NT2/D1 (cell line): ENCODE data around the gene CD180.

Source experiments
- DNase-seq: peaks from one replicate; pipeline ENCODE4 v3.0.0-alpha.2; 2011; ENCODE audit warnings: low read depth, low spot score
- H3K27me3 ChIP-seq: 2 replicates; pipeline ENCODE4 v1.6.0; 2011; ENCODE audit warnings: mild to moderate bottlenecking; ENCODE audit not compliant: insufficient read length, insufficient read depth
- H3K36me3 ChIP-seq: 2 replicates; pipeline ENCODE4 v1.6.1; 2011; ENCODE audit warnings: mild to moderate bottlenecking, low read length, mixed read lengths; ENCODE audit not compliant: insufficient read depth, insufficient read length
- H3K4me1 ChIP-seq: 2 replicates; pipeline ENCODE4 v1.5.1; 2011; ENCODE audit not compliant: insufficient read depth, insufficient read length
- H3K4me3 ChIP-seq: 2 replicates; pipeline ENCODE4 v1.5.1; 2011; ENCODE audit warnings: low read depth; ENCODE audit not compliant: insufficient read length
- H3K9ac ChIP-seq: 2 replicates; pipeline ENCODE4 v1.6.0; 2011; ENCODE audit warnings: low read depth; ENCODE audit not compliant: insufficient read length
- H3K9me3 ChIP-seq: 2 replicates; pipeline ENCODE4 v1.5.1; 2011; ENCODE audit warnings: mild to moderate bottlenecking, low read length; ENCODE audit not compliant: insufficient read depth
- SUZ12 ChIP-seq: IDR thresholded peaks from 2 replicates; pipeline ENCODE4 v1.6.1; 2011; ENCODE audit not compliant: insufficient read length, insufficient read depth; ENCODE audit errors: extremely low read depth
- YY1 ChIP-seq: IDR thresholded peaks from 2 replicates; pipeline ENCODE4 v1.6.1; 2011; ENCODE audit not compliant: insufficient read length, insufficient read depth
- ZNF274 ChIP-seq: IDR thresholded peaks from 2 replicates; pipeline ENCODE4 v1.6.1; 2011; ENCODE audit warnings: mild to moderate bottlenecking, low read depth, low read length

The CD180 gene

GRCh38 chr5:67149057-67149950 lies 47.3 kb downstream of the CD180 start:
- H3K9me3 ChIP-seq: no peaks in the 10 kb centered on the region
- TF ChIP-seq YY1: no peak
- no peak for TF ChIP-seq SUZ12
- TF ChIP-seq ZNF274: no peak
- no peak overlapping the region for H3K9ac ChIP-seq
- no peak overlapping the region for H3K4me3 ChIP-seq
- DNase-seq: no peak
- no peaks in the 10 kb centered on the region for H3K27me3 ChIP-seq
- H3K4me1 ChIP-seq: no peaks in the 10 kb centered on the region
- peaks cover 13% of the 10 kb centered on the region for H3K36me3 ChIP-seq

GRCh38 chr5:67147760-67148159 lies 48.8 kb downstream of the CD180 start:
- no peak for TF ChIP-seq SUZ12
- no peak for TF ChIP-seq ZNF274
- no peak for TF ChIP-seq YY1
- no peaks in the 10 kb centered on the region for H3K9me3 ChIP-seq
- no peak for DNase-seq
- no peaks in the 10 kb centered on the region for H3K4me1 ChIP-seq
- H3K36me3 ChIP-seq: peaks cover 19% of the 10 kb centered on the region
- H3K27me3 ChIP-seq: no peaks in the 10 kb centered on the region
- no peak overlapping the region for H3K9ac ChIP-seq
- no peak overlapping the region for H3K4me3 ChIP-seq

- no peak for TF ChIP-seq ZNF274
- TF ChIP-seq YY1: no peak
- no peak for TF ChIP-seq SUZ12
- no peaks in the 10 kb centered on the region for H3K27me3 ChIP-seq
- no peak for DNase-seq
- H3K36me3 ChIP-seq: peaks cover 21% of the 10 kb centered on the region
- no peak overlapping the region for H3K9ac ChIP-seq
- no peak overlapping the region for H3K4me3 ChIP-seq
- no peaks in the 10 kb centered on the region for H3K9me3 ChIP-seq
- no peaks in the 10 kb centered on the region for H3K4me1 ChIP-seq
These were observed 49.6 kb downstream of the CD180 start for GRCh38 chr5:67146981-67147380.

GRCh38 chr5:67146574-67146973 lies 50.0 kb downstream of the CD180 start:
- no peak overlapping the region for H3K9ac ChIP-seq
- no peaks in the 10 kb centered on the region for H3K27me3 ChIP-seq
- no peak overlapping the region for H3K4me3 ChIP-seq
- no peaks in the 10 kb centered on the region for H3K4me1 ChIP-seq
- peaks cover 21% of the 10 kb centered on the region for H3K36me3 ChIP-seq
- TF ChIP-seq SUZ12 (no peak), ZNF274 (no peak), YY1 (no peak)
- no peaks in the 10 kb centered on the region for H3K9me3 ChIP-seq
- DNase-seq: no peak

- Histone ChIP-seq H3K4me1 (no peaks in the 10 kb centered on the region), H3K36me3 (peaks cover 21% of the 10 kb centered on the region), H3K9me3 (no peaks in the 10 kb centered on the region), H3K9ac (no peak overlapping the region), H3K4me3 (no peak overlapping the region), H3K27me3 (no peaks in the 10 kb centered on the region)
- DNase-seq: no peak
- TF ChIP-seq SUZ12: no peak
- TF ChIP-seq YY1: no peak
- no peak for TF ChIP-seq ZNF274
These were observed 52.4 kb downstream of the CD180 start for GRCh38 chr5:67144183-67144639.

- Histone ChIP-seq H3K9me3 (no peaks in the 10 kb centered on the region), H3K4me3 (no peak overlapping the region), H3K36me3 (peaks cover 21% of the 10 kb centered on the region), H3K4me1 (no peaks in the 10 kb centered on the region), H3K9ac (no peak overlapping the region), H3K27me3 (no peaks in the 10 kb centered on the region)
- TF ChIP-seq SUZ12: no peak
- no peak for TF ChIP-seq YY1
- TF ChIP-seq ZNF274: no peak
- DNase-seq: no peak
These were observed 53.0 kb downstream of the CD180 start for GRCh38 chr5:67143549-67143948.

GRCh38 chr5:67142816-67143215 lies 53.8 kb downstream of the CD180 start:
- Histone ChIP-seq H3K9ac (no peak overlapping the region), H3K36me3 (peaks cover 21% of the 10 kb centered on the region), H3K4me1 (no peaks in the 10 kb centered on the region), H3K27me3 (no peaks in the 10 kb centered on the region), H3K4me3 (no peak overlapping the region), H3K9me3 (no peaks in the 10 kb centered on the region)
- no peak for DNase-seq
- TF ChIP-seq ZNF274 (no peak), SUZ12 (no peak), YY1 (no peak)
